WI38 (cell line): Measurements from ENCODE around the gene GP1BB.
"Not testable (repeated sequence)": the region's sequence is repeated elsewhere in the genome, so short reads cannot be mapped to it uniquely, and the experiment has no call there.

Source experiments
- H3K4me3 ChIP-seq: 2 replicates; pipeline ENCODE4 v1.5.1; 2011; ENCODE audit warnings: low read depth, mild to moderate bottlenecking, control low read depth, low read length
- TF ChIP-seq, protein P1 (sequence below): IDR thresholded peaks from 2 replicates; pipeline ENCODE4 v1.5.1; 2012; ENCODE audit warnings: low read depth, mild to moderate bottlenecking, control low read depth, low read length

The GP1BB gene

DNA sequence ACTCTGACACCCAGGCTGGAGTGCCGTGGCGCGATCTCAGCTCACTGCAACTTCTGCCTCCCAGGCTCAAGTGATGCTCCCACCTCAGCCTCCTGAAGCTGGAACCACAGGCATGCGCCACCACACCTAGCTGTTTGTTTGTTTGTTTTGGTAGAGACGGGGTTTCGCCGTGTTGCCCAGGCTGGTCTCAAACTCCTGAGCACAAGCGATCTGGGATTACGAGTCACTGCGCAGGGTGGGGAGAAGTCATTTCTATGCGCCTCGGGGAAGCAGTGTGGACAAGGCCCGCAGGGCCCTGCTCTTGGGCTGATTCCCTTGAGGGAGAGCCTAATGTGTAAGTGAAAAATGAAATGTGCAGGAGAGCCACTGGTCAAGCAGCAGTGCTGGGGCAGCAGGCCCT, 28.6 kb upstream of the GP1BB start:
- no peak overlapping the region for H3K4me3 ChIP-seq
- TF ChIP-seq, protein P1, sequence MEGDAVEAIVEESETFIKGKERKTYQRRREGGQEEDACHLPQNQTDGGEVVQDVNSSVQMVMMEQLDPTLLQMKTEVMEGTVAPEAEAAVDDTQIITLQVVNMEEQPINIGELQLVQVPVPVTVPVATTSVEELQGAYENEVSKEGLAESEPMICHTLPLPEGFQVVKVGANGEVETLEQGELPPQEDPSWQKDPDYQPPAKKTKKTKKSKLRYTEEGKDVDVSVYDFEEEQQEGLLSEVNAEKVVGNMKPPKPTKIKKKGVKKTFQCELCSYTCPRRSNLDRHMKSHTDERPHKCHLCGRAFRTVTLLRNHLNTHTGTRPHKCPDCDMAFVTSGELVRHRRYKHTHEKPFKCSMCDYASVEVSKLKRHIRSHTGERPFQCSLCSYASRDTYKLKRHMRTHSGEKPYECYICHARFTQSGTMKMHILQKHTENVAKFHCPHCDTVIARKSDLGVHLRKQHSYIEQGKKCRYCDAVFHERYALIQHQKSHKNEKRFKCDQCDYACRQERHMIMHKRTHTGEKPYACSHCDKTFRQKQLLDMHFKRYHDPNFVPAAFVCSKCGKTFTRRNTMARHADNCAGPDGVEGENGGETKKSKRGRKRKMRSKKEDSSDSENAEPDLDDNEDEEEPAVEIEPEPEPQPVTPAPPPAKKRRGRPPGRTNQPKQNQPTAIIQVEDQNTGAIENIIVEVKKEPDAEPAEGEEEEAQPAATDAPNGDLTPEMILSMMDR: no peak

DNA sequence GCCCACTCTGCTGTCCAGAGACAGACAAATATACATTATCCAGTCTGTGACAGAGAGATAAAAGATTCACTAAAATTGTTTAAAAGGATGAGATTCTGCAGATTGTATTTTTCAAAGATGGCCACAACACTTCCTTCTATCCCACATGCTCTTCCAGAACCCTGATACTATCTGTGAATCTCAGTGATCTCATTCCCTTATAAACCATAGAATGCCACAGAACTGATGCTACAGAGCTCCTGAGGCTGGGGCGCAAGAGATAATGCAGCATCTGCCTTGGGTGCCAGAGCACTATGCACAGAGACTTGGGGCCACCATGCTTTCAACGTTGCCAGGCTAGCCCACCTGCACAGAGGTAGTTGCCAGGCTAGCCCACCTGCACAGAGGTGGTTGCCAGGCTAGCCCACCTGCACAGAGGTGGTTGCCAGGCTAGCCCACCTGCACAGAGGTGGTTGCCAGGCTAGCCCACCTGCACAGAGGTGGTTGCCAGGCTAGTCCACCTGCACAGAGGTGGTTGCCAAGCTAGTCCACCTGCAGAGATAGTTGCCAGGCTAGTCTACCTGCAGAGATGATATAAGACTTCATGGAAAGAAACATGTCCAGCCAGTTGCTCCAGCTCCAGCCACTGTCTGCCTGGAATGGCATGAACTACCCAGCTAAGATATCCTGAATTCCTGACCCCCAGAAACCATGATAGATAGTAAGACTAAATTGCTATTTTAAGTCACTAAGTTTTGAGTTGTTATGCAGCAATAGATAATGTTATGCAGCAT, 26.6 kb upstream of the GP1BB start:
- TF ChIP-seq, protein P1: no peak

DNA sequence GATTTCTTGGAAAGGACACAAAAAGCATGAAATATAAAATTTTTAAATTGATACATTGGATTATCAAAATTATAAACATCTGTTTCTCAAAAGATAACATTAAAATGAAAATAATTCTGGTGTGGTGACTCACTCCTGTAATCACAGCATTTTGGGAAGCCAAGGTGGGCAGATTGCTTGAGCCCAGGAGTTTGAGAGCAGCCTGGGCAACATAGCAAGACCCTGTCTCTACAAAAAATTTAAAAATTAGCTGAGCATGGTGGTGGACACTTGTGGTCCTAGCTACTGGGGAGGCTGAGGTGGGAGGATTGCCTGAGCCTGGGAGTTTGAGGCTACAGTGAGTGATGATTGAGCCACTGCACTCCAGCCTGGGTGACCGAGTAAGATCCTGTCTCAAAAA, 25.5 kb upstream of the GP1BB start:
- H3K4me3 ChIP-seq: not testable (repeated sequence)

More for the DNA sequence above, 26.6 kb upstream of the GP1BB start:
- no peak overlapping the region for H3K4me3 ChIP-seq

DNA sequence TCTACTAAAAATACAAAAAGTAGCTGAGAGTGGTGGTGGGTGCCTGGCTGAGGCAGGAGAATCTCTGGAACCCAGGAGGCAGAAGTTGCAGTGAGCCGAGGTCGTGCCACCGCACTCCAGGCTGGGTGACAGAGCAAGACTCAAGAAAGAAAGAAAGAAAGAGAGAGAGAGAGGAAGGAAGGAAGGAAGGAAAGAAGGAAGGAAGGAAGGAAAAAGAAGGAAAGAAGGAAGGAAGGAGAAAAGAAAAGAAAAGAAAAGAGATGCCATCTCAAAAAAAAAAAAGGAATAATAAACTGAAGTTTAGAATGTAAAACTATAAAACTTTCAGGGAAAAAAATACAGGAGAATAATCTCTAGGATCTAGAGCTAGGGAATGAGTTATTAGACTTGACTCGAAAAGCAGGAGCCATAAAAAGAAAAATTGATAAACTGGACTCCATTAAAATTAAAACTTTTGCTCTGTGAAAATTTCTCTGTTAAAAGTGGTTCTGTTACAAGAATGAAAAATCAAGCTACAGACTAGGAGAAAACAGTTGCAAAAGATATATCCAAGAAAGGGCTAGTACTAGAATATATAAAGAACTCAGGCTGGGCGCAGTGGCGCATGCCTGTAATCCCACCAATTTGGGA, 22.4 kb upstream of the GP1BB start:
- TF ChIP-seq, protein P1: no peak
- H3K4me3 ChIP-seq: no peak overlapping the region

DNA sequence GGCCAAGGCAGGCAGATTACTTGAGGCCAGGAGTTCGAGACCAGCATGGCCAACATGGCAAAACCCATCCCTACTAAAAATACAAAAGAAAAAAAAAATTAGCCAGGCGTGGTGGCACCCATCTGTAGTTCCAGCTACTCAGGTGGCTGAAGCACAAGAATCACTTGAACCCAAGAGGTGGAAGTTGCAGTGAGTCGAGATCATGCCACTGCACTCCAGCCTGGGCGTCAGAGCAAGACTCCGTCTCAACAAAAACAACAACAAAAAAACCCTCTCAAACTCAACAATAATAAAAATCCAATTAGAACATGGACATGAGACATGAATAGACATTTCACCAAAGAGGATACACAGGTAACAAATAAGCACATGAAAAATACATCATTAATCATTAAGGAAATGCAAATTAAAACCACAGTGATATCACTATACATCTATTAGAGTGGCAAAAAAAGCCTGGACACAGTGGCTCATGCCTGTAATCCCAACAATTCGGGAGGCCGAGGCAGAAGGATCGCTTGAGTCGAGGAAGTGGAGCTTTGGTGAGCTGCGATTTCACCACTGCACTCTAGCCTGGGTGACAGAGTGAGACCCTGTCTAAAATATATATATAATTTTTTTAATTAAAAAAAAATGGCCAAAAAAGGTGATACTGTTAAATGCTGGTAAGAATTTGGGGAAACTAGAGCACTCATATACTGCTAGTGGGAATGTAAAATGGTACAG, 21.8 kb upstream of the GP1BB start:
- TF ChIP-seq, protein P1: no peak
- no peak overlapping the region for H3K4me3 ChIP-seq

DNA sequence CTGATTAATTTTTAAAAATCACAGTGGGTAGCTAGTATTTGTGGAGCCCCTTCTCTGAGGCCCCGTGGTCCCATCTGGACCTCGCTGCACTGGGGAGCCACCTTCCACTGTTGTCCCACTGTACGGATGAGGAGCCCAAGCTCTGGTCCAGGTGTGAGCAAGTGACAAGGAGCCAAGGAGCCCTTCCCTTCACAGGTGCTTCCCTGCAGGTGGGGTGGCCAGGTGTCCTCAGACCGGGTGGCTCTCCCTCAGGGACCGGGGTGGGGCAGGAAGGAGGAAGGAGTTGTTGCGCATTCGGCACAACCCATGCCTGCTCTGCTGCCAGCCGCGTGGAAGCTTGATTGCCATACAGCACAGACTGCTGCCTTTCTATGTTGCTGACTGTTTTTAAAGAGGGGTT, 19.5 kb upstream of the GP1BB start:
- no peak overlapping the region for H3K4me3 ChIP-seq
- TF ChIP-seq, protein P1: no peak

DNA sequence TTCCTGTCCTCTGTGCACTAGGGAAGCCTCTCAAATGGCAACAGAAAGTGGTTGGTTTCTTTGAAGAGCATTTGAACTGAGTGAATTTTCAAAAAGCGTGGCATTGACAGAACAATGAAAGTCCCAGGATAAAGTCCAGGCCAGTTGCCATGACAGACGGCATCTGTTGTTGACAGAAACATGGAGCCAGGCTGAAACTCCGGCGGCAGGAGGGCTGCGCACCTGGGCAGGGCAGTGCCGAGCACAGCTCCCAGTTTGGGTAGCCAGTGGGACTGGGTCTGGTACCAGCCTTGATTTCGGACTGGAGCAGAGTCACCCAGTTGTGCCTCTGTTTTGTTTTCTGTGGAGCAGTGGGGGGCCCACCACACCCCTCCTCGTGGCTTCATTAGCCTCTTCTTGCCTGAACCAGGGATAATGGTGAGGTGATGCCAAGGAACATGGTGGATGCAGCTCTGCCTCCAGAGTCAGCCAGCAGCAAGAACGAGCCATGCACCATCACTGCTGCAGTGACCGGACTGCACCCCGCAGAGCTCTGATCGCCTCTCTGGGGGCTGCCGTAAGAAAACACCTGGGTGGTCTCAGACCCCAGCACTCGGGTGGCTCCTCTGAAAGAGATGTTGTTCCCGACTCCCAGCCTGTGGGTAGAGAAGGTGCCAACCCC, 18.9 kb upstream of the GP1BB start:
- TF ChIP-seq, protein P1: no peak
- no peak overlapping the region for H3K4me3 ChIP-seq
